Stimulated activated CD8-positive, alpha-beta memory T cell treated with anti-CD3 and anti-CD28 coated beads, Interleukin-4, amount 100 ng/mL, for 4 hours (primary cell): ENCODE measurements around the gene FAM50B.
A peak's percentile ranks its signal among the peaks of the same experiment; 100 is the strongest.
"Not testable (repeated sequence)": the region's sequence is repeated elsewhere in the genome, so short reads cannot be mapped to it uniquely, and the experiment has no call there.

Experiments
- DNase-seq, 2 donors: peaks; one replicate each; pipeline ENCODE4 v3.0.0-alpha.2; 2020; ENCODE audit warnings: low read depth in 2 of 2, low spot score in 1 of 2

FAM50B gene

DNA sequence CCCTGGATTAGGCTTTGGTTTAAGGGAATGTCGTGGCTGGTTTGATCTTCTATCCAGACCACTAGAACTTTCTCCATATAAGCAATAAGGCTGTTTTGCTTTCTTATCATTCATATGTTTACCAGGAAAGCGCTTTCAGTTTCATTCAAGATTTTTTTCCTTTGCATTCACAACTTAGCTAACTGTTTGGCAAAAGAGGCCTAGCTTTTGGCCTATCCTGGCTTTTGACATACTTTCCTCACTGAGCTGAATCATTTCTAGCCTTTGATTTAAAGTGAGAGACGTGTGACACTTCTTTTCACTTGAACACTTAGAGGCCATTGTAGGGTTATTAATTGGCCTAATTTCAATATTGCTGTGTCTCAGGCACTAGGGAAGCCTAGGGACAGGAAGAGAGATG, 1.7 kb upstream of the FAM50B start:
- no peak for DNase-seq

DNA sequence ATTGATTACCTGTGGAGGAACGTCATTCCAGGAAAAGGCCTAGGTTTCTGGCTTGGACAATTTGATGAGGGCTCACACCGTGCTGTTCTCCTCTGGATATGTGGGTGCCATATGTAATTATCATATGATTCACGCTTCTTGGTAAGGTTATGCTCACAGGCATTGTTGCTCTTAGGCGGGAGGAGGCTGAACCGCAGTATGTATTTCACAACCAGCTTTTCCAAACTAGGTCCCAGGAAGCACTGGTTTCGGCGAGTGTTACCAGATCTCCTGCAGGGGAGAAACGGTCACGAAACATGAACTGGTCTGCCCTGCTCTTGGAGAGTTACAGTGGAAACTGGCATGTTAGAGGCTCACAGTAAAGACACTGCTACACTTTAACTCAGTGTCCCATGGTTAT, 793 bp upstream of the FAM50B start:
- DNase-seq = no peak

DNA sequence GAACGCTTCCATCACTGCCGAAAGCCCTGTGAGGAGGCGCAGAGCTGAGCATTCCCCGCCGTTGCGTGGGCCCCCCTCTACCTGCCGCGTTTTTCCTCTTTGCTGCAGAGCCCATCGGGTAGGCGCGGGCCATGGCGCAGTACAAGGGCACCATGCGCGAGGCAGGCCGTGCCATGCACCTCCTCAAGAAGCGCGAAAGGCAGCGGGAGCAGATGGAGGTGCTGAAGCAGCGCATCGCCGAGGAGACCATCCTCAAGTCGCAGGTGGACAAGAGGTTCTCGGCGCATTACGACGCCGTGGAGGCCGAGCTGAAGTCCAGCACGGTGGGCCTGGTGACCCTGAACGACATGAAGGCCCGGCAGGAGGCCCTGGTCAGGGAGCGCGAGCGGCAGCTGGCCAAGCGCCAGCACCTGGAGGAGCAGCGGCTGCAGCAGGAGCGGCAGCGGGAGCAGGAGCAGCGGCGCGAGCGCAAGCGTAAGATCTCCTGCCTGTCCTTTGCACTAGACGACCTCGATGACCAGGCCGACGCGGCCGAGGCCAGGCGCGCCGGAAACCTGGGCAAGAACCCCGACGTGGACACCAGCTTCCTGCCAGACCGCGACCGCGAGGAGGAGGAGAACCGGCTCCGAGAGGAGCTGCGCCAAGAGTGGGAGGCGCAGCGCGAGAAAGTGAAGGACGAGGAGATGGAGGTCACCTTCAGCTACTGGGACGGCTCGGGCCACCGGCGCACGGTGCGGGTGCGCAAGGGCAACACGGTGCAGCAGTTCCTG, 693 bp downstream of the FAM50B start:
- peak in 1 of 2 donors; percentile 3 for DNase-seq

DNA sequence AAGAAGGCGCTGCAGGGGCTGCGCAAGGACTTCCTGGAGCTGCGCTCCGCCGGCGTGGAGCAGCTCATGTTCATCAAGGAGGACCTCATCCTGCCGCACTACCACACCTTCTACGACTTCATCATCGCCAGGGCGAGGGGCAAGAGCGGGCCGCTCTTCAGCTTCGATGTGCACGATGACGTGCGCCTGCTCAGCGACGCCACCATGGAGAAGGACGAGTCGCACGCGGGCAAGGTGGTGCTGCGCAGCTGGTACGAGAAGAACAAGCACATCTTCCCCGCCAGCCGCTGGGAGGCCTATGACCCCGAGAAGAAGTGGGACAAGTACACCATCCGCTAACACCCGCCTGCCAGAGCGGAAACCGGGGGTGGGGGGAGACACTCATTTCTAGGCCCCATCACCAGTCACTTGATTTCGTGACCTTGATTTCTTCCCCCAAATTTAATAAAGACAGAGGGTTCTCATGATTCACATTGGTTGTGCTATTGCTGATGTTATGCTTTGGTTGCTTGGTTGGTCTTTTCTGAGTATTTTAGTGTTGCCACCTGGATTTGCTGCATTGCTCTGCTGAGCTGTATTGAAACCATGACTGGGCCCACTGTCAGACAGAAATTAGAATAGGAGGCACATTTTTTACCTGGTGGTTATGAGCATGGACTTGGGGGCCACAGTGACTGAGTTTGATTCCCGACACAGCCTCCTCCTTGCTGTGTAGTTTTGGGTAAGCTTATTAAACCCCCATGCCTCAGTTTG, 1.5 kb downstream of the FAM50B start:
- no peak for DNase-seq

DNA sequence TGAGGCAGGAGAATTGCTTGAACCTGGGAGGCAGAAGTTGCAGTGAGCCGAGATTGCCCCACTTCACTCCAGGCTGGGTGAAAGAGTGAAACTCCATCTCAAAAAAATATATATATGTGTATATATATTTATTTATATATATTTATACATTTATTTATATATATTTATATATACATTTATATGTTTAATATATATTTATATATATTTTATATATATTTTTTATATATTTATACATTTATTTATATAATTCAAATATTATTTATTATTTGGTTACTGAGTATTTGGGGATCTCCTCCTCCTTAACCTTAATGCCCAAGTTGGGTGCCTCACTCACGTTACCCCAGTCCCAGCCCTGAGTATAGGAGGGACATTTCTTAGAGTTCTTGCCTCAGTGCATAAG, 2.7 kb downstream of the FAM50B start:
- no peak for DNase-seq

DNA sequence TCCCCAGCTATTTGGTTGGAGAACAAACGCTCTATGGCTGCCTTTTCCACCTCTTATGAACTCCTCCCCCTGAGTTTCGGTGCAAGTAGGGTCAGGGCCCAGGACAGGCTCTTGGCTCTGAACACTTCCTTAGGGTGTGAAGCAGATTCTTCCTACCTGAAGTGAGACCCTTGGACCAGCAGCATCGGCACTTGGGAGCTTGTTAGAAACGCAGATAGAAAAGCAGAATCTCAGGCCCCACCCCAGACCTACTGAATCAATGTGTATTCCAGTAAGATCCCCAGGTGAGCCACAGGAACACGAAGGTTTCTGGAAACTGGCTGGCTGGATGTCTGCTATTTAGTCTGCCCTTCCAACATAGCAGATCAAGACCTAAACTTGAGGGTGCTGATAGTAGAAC, 3.2 kb downstream of the FAM50B start:
- no peak for DNase-seq

DNA sequence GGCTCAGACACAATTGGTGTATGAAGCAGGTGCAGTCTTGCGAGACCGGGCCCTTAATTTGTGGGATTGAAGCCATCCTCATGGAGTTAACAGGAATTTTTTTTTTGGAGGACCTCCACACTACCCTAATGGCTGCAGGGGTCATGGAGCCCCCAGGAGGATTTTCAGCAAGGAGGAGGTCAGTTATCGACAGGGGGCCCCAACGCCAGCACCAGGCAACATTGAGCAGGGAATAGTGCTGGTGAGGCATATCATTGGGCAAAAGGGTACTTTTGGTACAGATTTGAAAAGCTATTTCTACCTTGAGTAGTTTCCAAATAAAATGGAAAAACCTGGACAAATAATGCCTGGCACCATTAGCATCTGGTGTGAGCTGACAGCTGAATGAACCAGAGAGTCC, 6.7 kb downstream of the FAM50B start:
- DNase-seq = no peak

DNA sequence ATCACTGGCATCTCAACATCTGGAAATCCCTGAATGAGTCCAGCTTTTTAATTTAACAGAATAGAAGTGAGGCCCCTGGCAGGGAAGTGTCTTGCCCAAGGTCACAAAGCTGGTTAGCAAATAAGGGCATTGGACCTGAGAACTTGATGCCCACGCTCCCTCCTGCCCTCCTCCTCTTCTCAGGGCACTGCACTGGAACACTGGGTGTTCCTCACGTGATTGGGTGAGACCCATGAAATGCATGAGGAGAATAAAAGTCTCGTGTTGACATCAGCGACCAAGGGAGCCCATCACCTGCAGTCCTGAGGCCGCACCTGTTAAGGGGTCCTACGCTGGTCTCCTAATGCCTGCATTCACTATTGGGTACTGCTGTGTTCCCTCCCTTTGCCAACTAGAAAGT, 7.4 kb downstream of the FAM50B start:
- DNase-seq = no peak

DNA sequence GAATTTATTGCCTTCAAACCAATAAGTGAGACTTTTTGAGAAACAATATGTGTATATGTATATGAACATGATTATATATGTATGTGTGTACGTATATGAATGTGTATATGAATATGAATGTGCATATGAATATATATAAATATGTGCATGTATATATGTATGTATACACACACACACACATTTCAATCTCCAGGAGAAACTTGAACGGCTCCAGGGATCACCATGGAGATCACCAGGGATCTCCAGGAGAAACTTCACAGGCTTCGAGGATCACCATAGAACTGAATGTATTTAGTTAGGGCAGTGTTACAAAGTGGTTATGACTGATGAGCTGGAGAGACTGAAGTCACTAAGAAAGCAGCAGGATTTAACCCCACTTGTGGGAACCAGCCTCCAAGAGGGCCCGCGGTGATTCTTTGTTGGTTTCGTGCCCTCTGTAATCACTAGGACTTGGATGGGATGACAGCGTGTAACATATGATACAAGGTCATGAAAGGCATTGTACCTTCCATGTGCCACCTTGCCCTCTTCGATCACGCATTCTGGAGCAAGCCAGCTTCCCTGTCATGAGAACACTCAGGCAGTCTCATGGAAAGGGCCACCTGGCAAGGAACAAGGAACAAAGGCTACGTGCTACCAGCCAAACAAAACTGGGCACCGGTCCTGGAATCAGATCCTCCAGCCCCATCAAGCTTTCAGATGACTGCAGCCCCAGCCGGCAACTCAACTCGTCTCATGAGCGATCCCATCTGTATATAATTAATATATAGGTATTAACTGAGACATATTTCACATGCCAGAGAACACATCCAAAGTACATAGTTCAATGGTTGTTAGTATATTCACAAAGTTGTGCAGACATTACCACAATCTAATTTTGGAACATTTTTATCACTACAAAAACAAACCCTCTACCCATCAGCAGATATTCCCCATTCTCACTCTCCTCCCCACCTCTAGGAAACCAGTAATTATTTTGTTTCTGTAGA, 8.6 kb downstream of the FAM50B start:
- DNase-seq = no peak

DNA sequence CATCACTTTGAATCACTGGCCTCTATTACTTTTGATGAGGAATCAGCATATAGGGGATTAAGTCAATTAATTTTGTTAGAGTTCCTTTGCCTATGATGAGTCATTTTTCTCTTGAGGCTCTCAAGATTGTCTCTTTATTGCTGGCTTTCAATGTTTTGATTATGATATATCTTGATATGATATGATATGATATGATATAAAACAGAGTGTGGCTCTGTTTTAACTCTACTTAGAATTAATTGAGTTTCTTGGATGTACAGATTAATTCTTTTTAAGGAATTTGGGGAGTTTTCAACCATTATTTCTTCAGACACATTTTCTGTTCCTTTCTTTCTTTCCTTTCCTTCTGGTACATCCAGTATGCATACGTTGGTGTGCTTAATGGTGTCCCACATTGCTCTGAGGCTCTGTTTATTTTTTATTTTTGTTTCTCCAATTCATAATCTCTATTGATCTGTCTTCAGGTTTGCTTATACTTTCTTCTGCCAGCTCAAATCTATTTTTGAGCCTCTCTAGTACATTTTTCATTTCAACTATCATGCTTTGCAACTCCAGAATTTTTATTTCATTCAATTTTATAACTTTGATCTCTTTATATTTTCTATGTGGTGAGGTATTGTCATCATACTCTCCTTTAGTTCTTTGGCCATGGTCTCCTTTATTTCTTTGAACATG, 10.8 kb downstream of the FAM50B start:
- no peak for DNase-seq

DNA sequence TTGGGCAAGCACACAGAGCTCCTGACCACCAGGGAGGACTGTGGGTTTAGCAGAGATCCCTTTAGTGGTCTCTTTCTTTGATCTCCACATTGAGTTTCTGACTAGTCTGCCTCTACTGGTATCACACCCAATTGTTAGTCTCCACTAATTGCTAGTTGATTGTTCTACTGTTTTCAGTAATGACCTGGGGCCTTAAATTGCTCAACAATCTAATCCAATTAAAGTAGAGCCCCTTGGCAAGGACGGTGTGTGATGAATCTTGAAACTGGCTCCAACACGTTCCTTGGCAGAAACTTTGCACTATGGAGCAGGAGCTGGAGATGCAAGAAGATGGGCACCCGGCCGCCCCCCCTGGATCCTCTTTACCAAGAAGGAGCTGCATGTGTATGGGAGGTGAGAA, 12.3 kb downstream of the FAM50B start:
- no peak for DNase-seq

DNA sequence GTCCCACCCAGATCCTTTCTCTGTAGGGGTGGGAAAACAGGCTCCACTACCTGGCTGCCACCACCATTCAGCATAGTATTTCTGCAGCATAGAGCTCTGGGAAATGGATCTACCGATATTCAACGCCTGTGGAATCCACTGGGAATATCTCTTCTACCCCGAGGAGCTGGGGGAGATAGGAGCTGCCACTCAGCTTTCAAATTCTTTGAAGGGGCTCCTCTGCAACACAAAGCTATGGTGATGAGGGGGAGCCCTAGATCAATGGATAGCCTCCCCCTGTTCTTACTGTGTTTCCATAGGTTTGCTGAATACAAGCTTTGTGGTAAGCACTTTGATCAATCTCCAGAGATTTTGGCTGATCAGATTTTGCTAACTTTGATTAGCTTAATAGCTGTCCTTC, 12.9 kb downstream of the FAM50B start:
- DNase-seq = no peak

DNA sequence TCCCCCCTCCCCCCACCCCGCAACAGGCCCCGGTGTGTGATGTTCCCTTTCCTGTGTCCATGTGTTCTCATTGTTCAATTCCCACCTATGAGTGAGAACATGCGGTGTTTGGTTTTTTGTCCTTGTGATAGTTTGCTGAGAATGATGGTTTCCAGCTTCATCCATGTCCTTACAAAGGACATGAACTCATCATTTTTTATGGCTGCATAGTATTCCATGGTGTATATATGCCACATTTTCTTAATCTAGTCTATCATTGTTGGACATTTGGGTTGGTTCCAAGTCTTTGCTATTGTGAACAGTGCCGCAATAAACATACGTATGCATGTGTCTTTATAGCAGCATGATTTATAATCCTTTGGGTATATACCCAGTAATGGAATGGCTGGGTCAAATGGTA, 14.1 kb downstream of the FAM50B start:
- not testable (repeated sequence) for DNase-seq

DNA sequence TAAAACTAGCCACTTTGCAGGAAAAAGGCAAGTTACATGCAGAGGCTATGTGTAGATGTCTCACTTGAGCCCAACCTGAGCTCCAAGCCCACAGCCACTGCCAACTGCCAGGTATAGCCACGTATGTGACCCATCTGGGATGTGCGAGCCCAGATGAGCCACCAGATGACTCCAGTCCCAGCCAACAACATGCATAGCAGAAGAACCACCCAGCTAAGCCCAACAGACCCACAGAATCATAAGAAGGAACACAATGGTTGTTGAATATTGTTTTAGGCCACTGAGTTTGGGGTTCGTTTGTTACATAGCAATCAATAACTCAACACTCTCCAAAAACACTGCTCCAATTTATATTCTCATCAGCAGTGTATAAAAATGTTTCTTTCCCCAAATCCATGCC, 16.3 kb downstream of the FAM50B start:
- DNase-seq = no peak

DNA sequence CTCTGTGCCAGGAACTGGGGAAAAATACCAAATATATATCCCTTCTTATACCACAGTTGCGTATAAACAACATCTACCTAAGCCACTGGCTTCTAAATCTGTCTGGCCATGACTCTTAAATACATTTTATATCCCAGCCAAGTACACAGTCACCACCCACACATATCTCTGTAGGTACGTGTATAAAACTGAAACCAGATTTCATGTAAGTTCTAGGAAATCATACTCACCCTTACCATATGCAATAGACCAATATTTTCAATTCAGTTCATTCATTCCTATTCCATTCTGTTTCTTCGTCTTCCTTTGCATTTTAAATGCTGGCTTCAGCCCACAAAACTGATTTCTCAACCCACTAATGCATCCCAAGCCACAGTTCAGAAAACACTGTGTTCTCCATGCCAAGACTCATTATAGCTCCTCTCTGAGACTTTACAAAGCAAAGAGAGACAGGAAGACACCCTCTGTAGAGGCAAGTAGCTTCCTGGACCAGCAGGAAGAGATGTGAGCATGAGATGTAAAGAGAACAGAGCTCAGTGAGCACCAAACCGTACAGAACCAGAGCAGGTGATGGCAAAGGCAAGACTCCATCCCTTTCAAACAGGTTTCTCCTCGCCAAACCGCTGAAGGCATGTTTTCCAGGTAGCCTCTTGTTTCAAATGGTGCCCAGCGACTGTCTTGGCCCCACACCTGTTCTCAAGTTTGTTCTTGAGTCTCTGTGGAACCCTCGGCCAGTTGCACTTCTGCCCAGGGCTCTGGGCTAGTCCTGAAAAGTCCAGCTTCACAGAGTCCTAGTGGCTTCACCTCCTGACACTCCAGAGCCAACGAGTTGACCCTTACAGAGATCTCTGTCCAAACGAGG, 18.7 kb downstream of the FAM50B start:
- no peak for DNase-seq

DNA sequence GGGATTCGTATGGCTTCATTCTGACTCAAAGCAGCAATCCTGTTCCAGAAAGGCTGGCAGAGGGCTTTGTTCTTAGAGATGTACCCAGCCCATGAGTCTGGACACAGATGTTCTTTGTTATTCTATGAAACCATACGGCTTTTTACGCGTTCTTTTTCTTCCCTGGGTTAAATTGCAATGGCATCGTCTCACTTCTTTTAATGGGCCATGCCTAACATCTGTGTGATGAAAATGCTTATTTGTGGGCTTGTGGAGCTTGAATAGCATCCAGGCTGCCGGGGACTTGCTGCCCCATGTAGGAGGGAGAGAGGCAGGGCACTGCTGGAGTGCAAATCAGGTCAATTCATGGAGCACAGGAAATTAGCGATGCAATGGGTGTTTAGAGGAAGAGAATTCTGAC, 19.4 kb downstream of the FAM50B start:
- no peak for DNase-seq

DNA sequence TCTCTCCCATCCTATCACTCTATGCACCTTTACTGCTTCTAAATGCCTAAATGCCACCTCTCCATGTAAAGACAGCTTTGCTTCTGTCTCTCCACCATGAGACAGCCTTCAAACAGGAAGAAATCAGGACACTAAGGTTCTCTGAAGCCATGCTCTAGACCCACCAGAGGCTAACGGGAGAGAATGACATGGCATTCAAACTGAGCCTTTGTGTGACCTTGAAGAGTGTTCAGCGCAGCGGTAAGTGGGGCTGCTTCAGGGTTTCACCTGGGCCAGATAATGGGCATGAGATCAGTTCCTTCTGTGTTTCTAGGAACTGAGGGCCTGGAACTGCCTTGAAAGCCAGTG, 20.1 kb downstream of the FAM50B start:
- DNase-seq = no peak

DNA sequence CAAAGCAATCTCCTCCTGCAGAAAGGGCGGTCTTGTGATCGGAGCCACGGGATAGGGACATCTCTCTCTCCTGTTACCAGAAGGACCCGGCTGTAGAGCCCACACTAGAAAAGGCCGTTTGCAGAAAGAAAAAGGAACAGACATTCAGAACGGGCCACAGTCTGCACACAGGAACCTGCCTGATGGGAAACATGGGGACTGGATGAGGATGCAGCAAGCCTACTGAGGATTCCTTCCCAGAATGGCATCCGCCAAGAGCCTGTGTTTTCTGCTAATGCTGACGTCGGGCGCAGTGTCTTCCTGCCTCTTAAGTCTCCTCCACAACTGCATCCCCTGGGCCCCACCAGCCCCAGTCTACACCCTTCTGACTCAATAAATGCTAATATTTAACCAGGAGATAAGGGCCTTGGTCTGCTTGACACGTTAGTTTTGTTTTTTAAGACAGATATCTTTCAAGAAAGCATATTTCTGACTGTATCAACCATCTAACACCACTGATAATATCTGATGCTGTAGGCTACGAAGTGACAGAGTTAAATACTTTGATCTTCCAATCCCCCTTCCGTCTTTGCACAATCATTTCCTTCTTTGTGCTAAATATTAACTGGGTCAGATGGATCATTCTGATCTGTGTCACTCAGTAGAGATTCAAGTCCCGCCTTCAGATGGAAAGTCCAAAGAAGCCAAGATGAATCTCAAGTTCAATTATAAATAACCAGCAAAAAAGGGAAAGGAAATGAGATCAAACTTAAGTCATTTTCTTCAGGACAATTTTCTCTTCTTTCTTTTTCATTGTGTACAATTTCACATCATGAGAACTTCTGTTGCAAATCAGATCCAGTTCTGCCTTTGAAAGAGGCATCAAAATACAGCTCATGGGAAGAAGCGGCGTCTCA, 20.7 kb downstream of the FAM50B start:
- DNase-seq = no peak

DNA sequence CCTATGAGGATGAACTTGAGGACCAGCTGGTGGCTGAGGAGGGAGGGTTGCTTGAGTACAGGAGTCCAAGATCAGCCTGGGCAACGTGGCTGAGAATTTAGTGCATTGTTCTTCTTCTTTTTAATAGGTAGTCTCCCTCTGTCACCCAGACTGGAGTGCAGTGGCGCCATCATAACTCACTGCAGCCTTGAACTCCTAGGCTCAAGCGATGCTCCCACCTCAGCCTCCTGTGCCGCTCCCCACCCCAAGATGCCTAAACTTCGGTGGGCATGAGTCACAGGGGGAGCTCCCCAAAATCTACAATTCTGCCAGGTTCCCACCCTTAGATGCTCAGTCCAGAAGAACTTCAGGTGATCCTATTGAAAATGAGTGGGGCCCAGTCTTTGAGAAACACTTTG, 21.4 kb downstream of the FAM50B start:
- no peak for DNase-seq
